Tibial nerve (tissue), 3 donors: ENCODE data around the gene TNRC18.

Source experiments
- POLR2A ChIP-seq, 2 donors: fragments of 450-650 bp; IDR thresholded peaks; one replicate each; pipeline ENCODE4 v1.6.1; 2017; ENCODE audit warnings: antibody characterized with exemption in 2 of 2, mild to moderate bottlenecking in 2 of 2, moderate library complexity in 2 of 2
- TF ChIP-seq, protein P1 (sequence below), 5 experiments: fragments of 200-600 bp in 3 of 5; fragments of 450-650 bp in 2 of 5; sonication (generic) in 3 of 5; IDR thresholded peaks; one replicate each; pipeline ENCODE4 v1.5.1; 2016 to 2019; ENCODE audit warnings: antibody characterized with exemption in 5 of 5, mild to moderate bottlenecking in 3 of 5, moderate library complexity in 2 of 5

DNA sequence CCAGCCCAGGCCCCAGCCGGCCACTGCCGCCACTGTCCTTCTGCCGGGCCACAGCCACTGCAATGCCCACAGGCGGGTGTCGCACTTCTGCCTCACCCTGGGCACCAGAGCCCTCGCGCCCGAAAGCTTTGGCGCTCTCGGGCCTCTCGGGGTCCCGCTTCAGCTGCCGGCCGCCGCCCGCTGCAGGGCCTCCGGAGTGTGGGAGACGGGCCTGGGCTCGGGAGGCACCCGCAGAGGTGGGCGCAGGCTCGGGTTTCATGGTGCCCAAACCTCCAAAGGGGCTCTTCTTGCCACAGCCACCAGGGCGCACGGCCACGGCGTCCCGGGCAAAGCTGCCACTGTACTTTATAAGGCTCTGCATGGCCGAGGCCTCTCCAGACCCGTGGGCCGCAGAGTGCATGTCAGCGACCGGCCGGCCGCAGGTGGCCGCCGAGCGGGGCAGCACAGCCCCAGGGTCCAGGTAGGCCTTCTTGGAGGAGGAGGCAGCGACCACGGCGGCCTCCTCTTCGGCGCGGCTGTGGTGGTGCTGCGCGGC is 35.9 kb downstream of the TNRC18 start:
- TF ChIP-seq, protein P1, sequence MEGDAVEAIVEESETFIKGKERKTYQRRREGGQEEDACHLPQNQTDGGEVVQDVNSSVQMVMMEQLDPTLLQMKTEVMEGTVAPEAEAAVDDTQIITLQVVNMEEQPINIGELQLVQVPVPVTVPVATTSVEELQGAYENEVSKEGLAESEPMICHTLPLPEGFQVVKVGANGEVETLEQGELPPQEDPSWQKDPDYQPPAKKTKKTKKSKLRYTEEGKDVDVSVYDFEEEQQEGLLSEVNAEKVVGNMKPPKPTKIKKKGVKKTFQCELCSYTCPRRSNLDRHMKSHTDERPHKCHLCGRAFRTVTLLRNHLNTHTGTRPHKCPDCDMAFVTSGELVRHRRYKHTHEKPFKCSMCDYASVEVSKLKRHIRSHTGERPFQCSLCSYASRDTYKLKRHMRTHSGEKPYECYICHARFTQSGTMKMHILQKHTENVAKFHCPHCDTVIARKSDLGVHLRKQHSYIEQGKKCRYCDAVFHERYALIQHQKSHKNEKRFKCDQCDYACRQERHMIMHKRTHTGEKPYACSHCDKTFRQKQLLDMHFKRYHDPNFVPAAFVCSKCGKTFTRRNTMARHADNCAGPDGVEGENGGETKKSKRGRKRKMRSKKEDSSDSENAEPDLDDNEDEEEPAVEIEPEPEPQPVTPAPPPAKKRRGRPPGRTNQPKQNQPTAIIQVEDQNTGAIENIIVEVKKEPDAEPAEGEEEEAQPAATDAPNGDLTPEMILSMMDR (IDR thresholded peaks at IDR 0.05) = no peak
- no peak for TF ChIP-seq POLR2A (IDR thresholded peaks at IDR 0.05)
